H9 (cell line): ENCODE results near the gene ZBTB26. TPM values are rescaled to one million over a fixed set of nuclear protein-coding genes. Genes with fewer than 3 reads are reported as not detected.

Experiments used
- DNase-seq: peaks from one replicate; pipeline ENCODE4 v3.0.0-alpha.2; 2017
- H2AFZ ChIP-seq: one replicate; pipeline ENCODE4 v1.6.1; 2013; ENCODE audit warnings: mild to moderate bottlenecking, low read length, control low read depth, moderate library complexity
- H2AK5ac ChIP-seq: 2 replicates; pipeline ENCODE4 v1.6.1; 2013; ENCODE audit warnings: low read length, control low read depth, mixed read lengths; ENCODE audit not compliant: insufficient read length
- H2BK120ac ChIP-seq: one replicate; pipeline ENCODE4 v1.6.1; 2013; ENCODE audit warnings: low read depth, mild to moderate bottlenecking, low read length, control low read depth, inconsistent platforms; ENCODE audit not compliant: poor library complexity, severe bottlenecking
- H2BK12ac ChIP-seq: 2 replicates; pipeline ENCODE4 v1.6.1; 2013; ENCODE audit warnings: low read length, control low read depth, mixed read lengths, low read depth; ENCODE audit not compliant: insufficient read length
- H2BK15ac ChIP-seq: 2 replicates; pipeline ENCODE4 v1.6.1; 2013; ENCODE audit warnings: low read depth, low read length, control low read depth
- H2BK20ac ChIP-seq: one replicate; pipeline ENCODE4 v1.6.1; 2013; ENCODE audit warnings: low read depth, mild to moderate bottlenecking, low read length, control low read depth, inconsistent platforms; ENCODE audit not compliant: poor library complexity, severe bottlenecking
- H2BK5ac ChIP-seq: 2 replicates; pipeline ENCODE4 v1.6.1; 2013; ENCODE audit warnings: low read length, control low read depth, mixed read lengths; ENCODE audit not compliant: insufficient read length
- H3K14ac ChIP-seq: 2 replicates; pipeline ENCODE4 v1.6.1; 2013; ENCODE audit warnings: low read length, control low read depth; ENCODE audit not compliant: insufficient read depth
- H3K18ac ChIP-seq: 2 replicates; pipeline ENCODE4 v1.6.1; 2013; ENCODE audit warnings: low read depth, mild to moderate bottlenecking, mixed read lengths, low read length, control low read depth; ENCODE audit not compliant: insufficient read length
- H3K23ac ChIP-seq: 2 replicates; pipeline ENCODE4 v1.6.1; 2013; ENCODE audit warnings: low read length, control low read depth, mixed read lengths, low read depth; ENCODE audit not compliant: insufficient read length
- H3K23me2 ChIP-seq: 2 replicates; pipeline ENCODE4 v1.6.1; 2013; ENCODE audit warnings: low read depth, mild to moderate bottlenecking, mixed read lengths, low read length, control low read depth; ENCODE audit not compliant: insufficient read length, poor library complexity, severe bottlenecking
- H3K27ac ChIP-seq: 2 replicates; pipeline ENCODE4 v1.5.1; 2013; ENCODE audit warnings: low read length, control low read depth, mixed read lengths, low read depth; ENCODE audit not compliant: insufficient read length
- H3K27me3 ChIP-seq: 2 replicates; pipeline ENCODE4 v1.6.1; 2013; ENCODE audit warnings: low read length, control low read depth, inconsistent platforms; ENCODE audit not compliant: insufficient read depth
- H3K4ac ChIP-seq: 2 replicates; pipeline ENCODE4 v1.6.1; 2013; ENCODE audit warnings: low read depth, mild to moderate bottlenecking, control low read depth, inconsistent platforms, low read length, moderate library complexity
- H3K4me1 ChIP-seq: 2 replicates; pipeline ENCODE4 v1.6.1; 2013; ENCODE audit warnings: low read length, control low read depth, inconsistent platforms; ENCODE audit not compliant: insufficient read depth
- H3K4me2 ChIP-seq: 2 replicates; pipeline ENCODE4 v1.6.1; 2013; ENCODE audit warnings: low read length, control low read depth, mixed read lengths; ENCODE audit not compliant: insufficient read length, insufficient read depth
- H3K56ac ChIP-seq: 2 replicates; pipeline ENCODE4 v1.6.1; 2013; ENCODE audit warnings: low read depth, mild to moderate bottlenecking, mixed read lengths, low read length, control low read depth; ENCODE audit not compliant: insufficient read length
- H3K79me1 ChIP-seq: 2 replicates; pipeline ENCODE4 v1.6.1; 2013; ENCODE audit warnings: low read depth, mild to moderate bottlenecking, moderate library complexity, low read length, control low read depth, inconsistent platforms; ENCODE audit not compliant: insufficient read depth, poor library complexity, severe bottlenecking
- H3K79me2 ChIP-seq: 2 replicates; pipeline ENCODE4 v1.6.1; 2013; ENCODE audit warnings: low read length, control low read depth, inconsistent platforms; ENCODE audit not compliant: insufficient read depth
- H3K9ac ChIP-seq: 2 replicates; pipeline ENCODE4 v1.6.1; 2013; ENCODE audit warnings: low read length, control low read depth, mixed read lengths; ENCODE audit not compliant: insufficient read length; ENCODE audit errors: extremely low read depth
- H3K9me3 ChIP-seq: one replicate; pipeline ENCODE4 v1.6.1; 2013; ENCODE audit warnings: low read depth, low read length, inconsistent platforms; ENCODE audit not compliant: control insufficient read depth
- H3T11ph ChIP-seq: one replicate; pipeline ENCODE4 v1.6.1; 2013; ENCODE audit warnings: mild to moderate bottlenecking, low read length, control low read depth, inconsistent platforms
- H4K20me1 ChIP-seq: one replicate; pipeline ENCODE4 v1.6.1; 2013; ENCODE audit not compliant: control insufficient read depth, insufficient read length, insufficient read depth
- H4K5ac ChIP-seq: 2 replicates; pipeline ENCODE4 v1.6.1; 2013; ENCODE audit warnings: low read depth, mild to moderate bottlenecking, mixed read lengths, low read length, control low read depth; ENCODE audit not compliant: insufficient read length
- H4K8ac ChIP-seq: replicated peaks from 2 replicates; pipeline ENCODE4 v1.6.1; 2013; ENCODE audit warnings: low read length, control low read depth, mixed read lengths, low read depth; ENCODE audit not compliant: insufficient read length
- H4K91ac ChIP-seq: 2 replicates; pipeline ENCODE4 v1.6.1; 2013; ENCODE audit warnings: low read depth, mild to moderate bottlenecking, moderate library complexity, mixed read lengths, low read length, control low read depth; ENCODE audit not compliant: insufficient read length
- H3K27ac Mint-ChIP-seq, 3 experiments: 2 replicates in 2 of 3; 3 replicates in 1 of 3; pipeline ENCODE4 v1.8.0; 2020 to 2021; ENCODE audit warnings: mixed read lengths in 3 of 3, mild to moderate bottlenecking in 1 of 3, moderate library complexity in 1 of 3
- H3K27me3 Mint-ChIP-seq: 2 replicates; pipeline ENCODE4 v1.8.0; 2021; ENCODE audit warnings: low read depth, mild to moderate bottlenecking, moderate library complexity, mixed read lengths
- H3K36me3 Mint-ChIP-seq, 3 experiments: 2 replicates in 2 of 3; 3 replicates in 1 of 3; pipeline ENCODE4 v1.8.0; 2020 to 2021; ENCODE audit warnings: low read depth in 3 of 3, mixed read lengths in 3 of 3; ENCODE audit not compliant: insufficient read depth in 1 of 3
- H3K4me1 Mint-ChIP-seq, 2 experiments: 2 replicates each; pipeline ENCODE4 v1.8.0; 2020; ENCODE audit warnings: mixed read lengths in 2 of 2
- H3K4me3 Mint-ChIP-seq, 2 experiments: 2 replicates in 1 of 2; 3 replicates in 1 of 2; pipeline ENCODE4 v1.8.0; 2020 to 2021; ENCODE audit warnings: mild to moderate bottlenecking in 2 of 2, mixed read lengths in 2 of 2, moderate library complexity in 1 of 2
- H3K9me3 Mint-ChIP-seq, 2 experiments: 2 replicates in 1 of 2; 3 replicates in 1 of 2; pipeline ENCODE4 v1.8.0; 2020; ENCODE audit warnings: mild to moderate bottlenecking in 2 of 2, mixed read lengths in 2 of 2, moderate library complexity in 1 of 2
- CTCF ChIP-seq: fragments of 200-600 bp; sonication (generic); conservative IDR thresholded peaks from 3 replicates; pipeline ENCODE4 v1.8.0; 2021; ENCODE audit warnings: antibody characterized with exemption, mild to moderate bottlenecking
- WGBS: extraction: QIAGEN DNeasy Blood & Tissue Kit; methylation state at CpG from one replicate; pipeline ENCODE4 v1.1.7; 2013; ENCODE audit warnings: missing lambda C conversion rate, low lambda C conversion rate, mixed read lengths; ENCODE audit not compliant: insufficient read length; ENCODE audit errors: extremely low coverage; 5-methylcytosine and 5-hydroxymethylcytosine counted together
- total RNA-seq: library from RNA; stranded (reverse); gene quantifications from 2 replicates; pipeline ENCODE4 v1.2.1, GENCODE V29; 2021

Gene ZBTB26
- total RNA-seq, 1 experiment from 2014 or later, result 5.8 TPM

- no CpG with 5 or more reads among the region's 3 CpGs for WGBS
- H3K27ac Mint-ChIP-seq, result peak overlapping the region in 1 of 3 experiments; percentile 5; a peak in 2 of 7 replicates
- no peak overlapping the region for H4K8ac ChIP-seq
Observed at GRCh38 chr9:122923947-122924346, 7.4 kb downstream of the ZBTB26 start.

More at GRCh38 chr9:122923947-122924346, 7.4 kb downstream of the ZBTB26 start:
- Histone ChIP-seq H3T11ph (no peak overlapping the region), H3K18ac (no peak overlapping the region), H4K20me1 (no peaks in the 10 kb centered on the region), H2AK5ac (no peak overlapping the region), H3K9ac (no peak overlapping the region), H3K79me2 (peaks cover 2% of the 10 kb centered on the region; the same call in 1 of the 2 replicates), H2BK12ac (no peak overlapping the region), H3K27ac (peak overlapping the region; percentile 40), H2BK15ac (no peak overlapping the region), H3K14ac (no peak overlapping the region), H4K91ac (no peak overlapping the region), H3K79me1 (no peaks in the 10 kb centered on the region), H2BK5ac (no peak overlapping the region), H4K5ac (no peak overlapping the region), H3K4me2 (no peak overlapping the region), H2BK120ac (no peak overlapping the region), H2AFZ (no peak overlapping the region), H3K56ac (no peak overlapping the region), H3K27me3 (no peaks in the 10 kb centered on the region; the same call in 1 of the 2 replicates), H3K4me1 (peaks cover 7% of the 10 kb centered on the region), H2BK20ac (no peak overlapping the region), H3K9me3 (no peaks in the 10 kb centered on the region), H3K23ac (no peak overlapping the region), H3K4ac (no peak overlapping the region), H3K23me2 (no peaks in the 10 kb centered on the region)
- H3K27me3 Mint-ChIP-seq, result no peaks in the 10 kb centered on the region
- TF ChIP-seq CTCF, result no peak
- no peak for DNase-seq
- H3K4me3 Mint-ChIP-seq, result no peak overlapping the region
- peaks cover under 1 to 8% (median 5%) of the 10 kb centered on the region in 3 experiments; a peak in 5 of 7 replicates for H3K36me3 Mint-ChIP-seq
- peaks cover 19 to 21% of the 10 kb centered on the region in 2 experiments for H3K4me1 Mint-ChIP-seq
- H3K9me3 Mint-ChIP-seq, result no peaks in the 10 kb centered on the region
